ENCODE results near the gene BLOC1S5.

GRCh38 chr6:8061736-8062135 is 2.5 kb downstream of the BLOC1S5 start:
- TF ChIP-seq CTCF (conservative IDR thresholded peaks at IDR 0.05; ENCODE audit: low read length) (no peak), EZH2phosphoT487 (IDR thresholded peaks at IDR 0.05; ENCODE audit: borderline replicate concordance, low read depth, low read length) (no peak)

All from OCI-LY7 (cell line).